AG09309 (cell line): ENCODE results near the gene LBX2.

Source experiments
- DNase-seq: peaks from one replicate; pipeline ENCODE4 v3.0.0-alpha.2; 2010; ENCODE audit warnings: low read depth
- H3K4me3 ChIP-seq: 2 replicates; pipeline ENCODE4 v1.5.1; 2011; ENCODE audit warnings: mild to moderate bottlenecking, low read depth, low read length, moderate library complexity; ENCODE audit not compliant: control insufficient read depth
- CTCF ChIP-seq: IDR thresholded peaks from 2 replicates; pipeline ENCODE4 v1.5.1; 2011; ENCODE audit warnings: mild to moderate bottlenecking, low read depth, low read length, inconsistent platforms; ENCODE audit not compliant: insufficient read depth, control insufficient read depth; ENCODE audit errors: missing control alignments

LBX2 gene

DNA sequence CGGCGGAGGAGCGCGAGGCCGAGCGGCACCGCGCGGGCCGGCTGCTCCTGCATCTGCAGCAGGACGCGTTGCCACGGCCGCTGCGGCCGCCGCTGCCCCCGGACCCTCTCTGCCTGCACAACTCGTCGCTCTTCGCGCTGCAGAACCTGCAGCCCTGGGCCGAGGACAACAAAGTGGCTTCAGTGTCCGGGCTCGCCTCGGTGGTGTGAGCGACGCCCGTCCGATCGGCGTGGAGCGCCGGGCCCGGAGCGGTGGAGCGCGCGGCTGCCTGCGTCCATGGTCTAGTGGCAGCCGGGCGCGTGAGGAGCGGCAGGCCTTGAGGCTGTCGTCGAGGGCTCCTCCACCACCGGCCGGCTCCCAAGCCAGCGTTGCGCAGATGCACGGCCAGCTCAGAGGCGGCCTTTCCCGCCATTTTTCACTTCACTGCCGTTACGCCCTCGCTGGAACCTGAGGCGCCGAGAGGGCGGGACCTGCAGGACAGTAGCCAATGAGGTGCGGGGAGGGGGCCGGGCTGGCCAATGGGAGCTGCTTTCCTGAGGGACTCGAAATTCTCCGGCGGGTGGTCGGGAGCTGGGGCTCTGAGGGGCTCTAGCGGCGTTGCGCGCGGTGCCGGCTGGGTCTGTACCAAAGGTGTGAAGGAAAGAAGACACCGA, 16.7 kb upstream of the LBX2 start:
- no peak overlapping the region for H3K4me3 ChIP-seq
- TF ChIP-seq CTCF = no peak
- no peak for DNase-seq

DNA sequence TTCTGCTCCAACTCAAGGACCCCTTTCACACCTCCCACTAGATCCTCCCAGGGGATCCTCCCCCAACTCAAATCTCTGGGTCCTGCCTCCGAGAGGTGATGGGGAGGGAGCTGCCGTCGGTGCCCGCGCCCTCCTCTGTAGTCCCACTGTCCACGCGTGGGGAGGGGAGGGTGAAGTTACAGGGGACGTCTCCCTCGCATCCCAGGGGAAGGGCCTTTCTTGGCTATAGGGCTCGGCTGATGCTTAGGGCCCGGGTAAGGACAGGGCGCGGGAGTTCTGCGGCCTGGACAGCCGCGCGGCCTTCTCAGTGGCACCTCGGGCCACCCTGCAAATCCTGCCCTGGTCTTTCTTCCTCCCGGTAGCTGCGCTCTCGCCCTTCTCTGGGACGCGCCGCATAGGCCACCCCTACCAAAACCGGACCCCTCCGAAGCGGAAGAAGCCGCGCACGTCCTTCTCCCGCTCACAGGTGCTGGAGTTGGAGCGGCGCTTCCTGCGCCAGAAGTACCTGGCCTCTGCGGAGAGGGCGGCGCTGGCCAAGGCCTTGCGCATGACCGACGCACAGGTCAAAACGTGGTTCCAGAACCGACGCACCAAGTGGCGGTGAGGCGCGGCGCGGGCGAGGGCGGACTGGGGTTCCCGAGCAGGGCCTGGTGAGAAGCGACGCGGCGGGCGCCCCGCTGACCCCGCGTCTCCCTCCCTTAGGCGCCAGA, 16.0 kb upstream of the LBX2 start:
- no peak for TF ChIP-seq CTCF
- no peak for DNase-seq
- H3K4me3 ChIP-seq = no peak overlapping the region

DNA sequence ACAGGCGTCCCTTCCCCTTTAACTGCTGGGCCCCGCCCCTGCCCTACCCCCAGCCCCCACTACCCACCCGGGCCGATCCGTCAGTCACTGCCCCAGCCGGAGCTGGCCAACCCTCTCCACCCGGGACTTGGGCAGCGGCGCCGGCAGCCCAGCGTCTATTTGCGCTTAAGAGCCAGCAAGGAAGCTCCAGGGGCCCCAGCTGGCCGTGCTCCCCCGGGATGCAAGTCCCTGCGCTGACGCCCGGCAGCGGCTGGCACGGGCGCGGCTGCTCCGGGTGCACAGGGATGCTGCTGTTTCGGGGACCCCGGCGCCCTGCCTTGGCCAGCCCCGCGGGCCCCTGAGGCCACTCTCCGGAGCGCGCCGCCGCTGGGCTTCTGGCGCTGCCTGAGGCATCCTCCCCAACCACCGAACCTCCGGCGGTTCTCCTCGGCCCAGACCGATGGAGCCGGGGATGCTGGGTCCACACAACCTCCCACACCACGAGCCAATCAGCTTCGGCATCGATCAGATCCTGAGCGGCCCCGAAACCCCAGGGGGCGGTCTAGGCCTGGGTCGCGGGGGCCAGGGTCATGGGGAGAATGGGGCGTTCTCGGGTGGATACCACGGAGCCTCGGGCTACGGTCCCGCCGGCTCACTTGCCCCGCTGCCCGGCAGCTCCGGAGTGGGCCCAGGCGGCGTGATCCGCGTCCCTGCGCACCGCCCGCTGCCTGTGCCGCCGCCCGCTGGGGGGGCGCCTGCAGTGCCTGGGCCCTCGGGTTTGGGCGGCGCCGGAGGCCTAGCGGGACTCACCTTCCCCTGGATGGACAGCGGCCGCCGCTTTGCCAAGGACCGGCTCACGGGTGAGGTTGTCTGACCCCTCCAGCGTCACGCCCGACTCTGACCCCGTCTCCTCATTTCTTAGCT, 15.2 kb upstream of the LBX2 start, which contains the start of gene TLX2:
Gene TLX2, plus strand, starts transcription at position 83 of the 903 bp plus-strand sequence. Its CDS starts 357 bp downstream, at position 440.
- no peak within 1 kb of the TSS; the same call in 1 of the 2 replicates for H3K4me3 ChIP-seq
- DNase-seq = no peak
- no peak for TF ChIP-seq CTCF

- no peak for DNase-seq
- no peak overlapping the region; the same call in 1 of the 2 replicates for H3K4me3 ChIP-seq
- TF ChIP-seq CTCF = no peak
Observed at GRCh38 chr2:74513605-74514367, 14.4 kb upstream of the LBX2 start.

DNA sequence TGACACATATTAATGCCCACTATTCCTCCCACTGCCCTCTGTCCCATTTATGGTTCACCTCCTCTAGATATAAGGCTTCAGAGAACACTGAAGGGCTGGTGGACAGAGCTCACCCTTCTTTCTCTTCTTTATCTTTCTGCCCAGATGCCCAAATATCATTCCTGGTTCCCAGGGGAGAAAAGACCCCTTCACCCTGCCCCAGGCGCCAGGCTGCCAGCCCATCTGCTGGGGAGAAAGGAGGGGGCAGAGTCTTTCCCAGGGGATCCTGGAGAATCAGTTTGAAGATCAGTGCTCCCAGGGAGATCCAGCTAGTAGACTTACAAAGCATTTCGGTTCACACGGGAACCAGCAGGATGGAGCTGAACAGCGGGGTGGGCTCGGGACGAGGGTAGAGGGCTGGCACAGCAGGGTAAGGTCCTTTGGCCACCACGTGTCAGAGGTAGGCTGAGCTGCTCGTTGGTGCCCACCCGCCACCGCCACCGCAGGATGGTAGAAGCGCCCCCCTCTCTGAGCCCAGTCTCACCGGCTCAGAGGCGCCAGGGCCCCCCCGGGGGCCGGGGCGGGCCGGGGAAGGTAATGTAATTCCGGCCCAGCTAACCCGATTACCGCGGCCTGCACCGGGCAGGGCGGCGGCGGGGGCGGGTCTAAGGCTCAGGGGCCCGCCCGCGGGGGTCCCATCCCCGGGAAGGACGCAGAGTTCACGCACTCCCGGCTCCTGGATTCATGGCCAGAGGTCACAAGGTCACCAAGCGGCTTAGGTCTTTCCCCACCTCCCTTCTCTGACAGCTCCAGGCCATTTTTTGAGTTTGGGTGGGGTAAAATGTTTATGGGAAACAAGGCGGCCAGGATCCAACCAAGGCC, 13.6 kb upstream of the LBX2 start:
- no peak overlapping the region for H3K4me3 ChIP-seq
- no peak for TF ChIP-seq CTCF
- no peak for DNase-seq
